ENCODE data around the gene SCAMP2. TPM values are rescaled to one million over a fixed set of nuclear protein-coding genes. Genes with fewer than 3 reads are reported as not detected.

SCAMP2 gene
- total and polyA plus RNA-seq, 10 of the 15 experiments (the other 5 are each of a cell fraction or from before 2014, with no cell fraction given) = 10.9 to 158 (median 99.6) TPM

- no peak overlapping the region for H3K4me2 ChIP-seq (ENCODE audit: control insufficient read depth, insufficient read depth)
- no peaks in the 10 kb centered on the region for H3K9me3 ChIP-seq (replicated peaks; ENCODE audit: control insufficient read depth, insufficient read depth, low read length)
- intact Hi-C loops (cut with micrococcal nuclease; ENCODE audit: unreplicated experiment) = no loop called here
- H3K4me1 ChIP-seq (ENCODE audit: control insufficient read depth, insufficient read depth, low read length) = peaks cover 16% of the 10 kb centered on the region
- SMC1A ChIA-PET (ENCODE audit: uncharacterized antibody, unreplicated experiment) = no interaction called here
- CTCF ChIA-PET = interaction anchor here (0.6 to 1.7 kb wide), 5 partner anchors 10 to 183 kb away, joined by 3 to 7 read pairs (median 4); no protein-coding TSS in a partner anchor
- DNase-seq (ENCODE audit: low read depth, low spot score) (no peak), ATAC-seq (no peak), FAIRE-seq (no peak)
- no TSS peak for BruUV-seq (replicated peaks)
- no peak overlapping the region for H3K9ac ChIP-seq (ENCODE audit: control insufficient read depth, insufficient read depth, low read length)
- H3K27me3 ChIP-seq (replicated peaks in 1 of 2; ENCODE audit: control insufficient read depth in 2 of 2, insufficient read depth in 2 of 2, low read length in 1 of 2) = no peaks in the 10 kb centered on the region
- POLR2A ChIA-PET = interaction anchor here (1.1 kb wide), 1 partner anchor 26 kb away, joined by 3 read pairs; the partner anchor contains the start of gene ULK3
- no peaks in the 10 kb centered on the region for H3K79me2 ChIP-seq (ENCODE audit: control insufficient read depth, insufficient read depth, low read length)
- no peak overlapping the region for H2AFZ ChIP-seq (ENCODE audit: control insufficient read depth, low read depth, low read length)
- no peak overlapping the region for H3K4me3 ChIP-seq
- no peak overlapping the region for H3K27ac ChIP-seq (ENCODE audit: control insufficient read depth, insufficient read depth)
- no peaks in the 10 kb centered on the region for H4K20me1 ChIP-seq (ENCODE audit: control insufficient read depth, insufficient read depth)
- in situ Hi-C loops (cut with MboI) = no loop called here
- no peaks in the 10 kb centered on the region for H3K36me3 ChIP-seq (ENCODE audit: control insufficient read depth in 2 of 2, insufficient read depth in 2 of 2, low read length in 1 of 2)
- RAD21 ChIA-PET (ENCODE audit: unreplicated experiment) = no interaction called here
- 69% methylated on average over 9 of the region's 9 CpGs for WGBS (ENCODE audit: insufficient coverage, insufficient replicate concordance, low lambda C conversion rate, missing lambda C conversion rate)
- TF ChIP-seq RB1 (IDR thresholded peaks at IDR 0.05; ENCODE audit: borderline replicate concordance) (no peak), SIX5 (IDR thresholded peaks at IDR 0.05; ENCODE audit: low read depth, low read length, severe bottlenecking) (no peak), KAT2A (conservative IDR thresholded peaks at IDR 0.05; ENCODE audit: control insufficient read depth, low read depth, low read length) (no peak), ATF2 (IDR thresholded peaks at IDR 0.05; ENCODE audit: low read length) (no peak), NR2C2 (IDR thresholded peaks at IDR 0.05; ENCODE audit: borderline replicate concordance, control insufficient read depth, insufficient read length, low read depth) (no peak), RFX5 (IDR thresholded peaks at IDR 0.05; ENCODE audit: low read depth, low read length) (no peak), BACH1 (IDR thresholded peaks at IDR 0.05; ENCODE audit: borderline replicate concordance) (no peak), SUPT20H (IDR thresholded peaks at IDR 0.05; ENCODE audit: borderline replicate concordance, control insufficient read depth, low read depth, low read length) (no peak), SKIL (IDR thresholded peaks at IDR 0.05; ENCODE audit: low read depth, poor library complexity, severe bottlenecking) (no peak), ATF7 (IDR thresholded peaks at IDR 0.05; ENCODE audit: low read depth) (no peak), CHD1 (IDR thresholded peaks at IDR 0.05; ENCODE audit: low read depth, low read length) (no peak)
- TF ChIP-seq, protein P1, sequence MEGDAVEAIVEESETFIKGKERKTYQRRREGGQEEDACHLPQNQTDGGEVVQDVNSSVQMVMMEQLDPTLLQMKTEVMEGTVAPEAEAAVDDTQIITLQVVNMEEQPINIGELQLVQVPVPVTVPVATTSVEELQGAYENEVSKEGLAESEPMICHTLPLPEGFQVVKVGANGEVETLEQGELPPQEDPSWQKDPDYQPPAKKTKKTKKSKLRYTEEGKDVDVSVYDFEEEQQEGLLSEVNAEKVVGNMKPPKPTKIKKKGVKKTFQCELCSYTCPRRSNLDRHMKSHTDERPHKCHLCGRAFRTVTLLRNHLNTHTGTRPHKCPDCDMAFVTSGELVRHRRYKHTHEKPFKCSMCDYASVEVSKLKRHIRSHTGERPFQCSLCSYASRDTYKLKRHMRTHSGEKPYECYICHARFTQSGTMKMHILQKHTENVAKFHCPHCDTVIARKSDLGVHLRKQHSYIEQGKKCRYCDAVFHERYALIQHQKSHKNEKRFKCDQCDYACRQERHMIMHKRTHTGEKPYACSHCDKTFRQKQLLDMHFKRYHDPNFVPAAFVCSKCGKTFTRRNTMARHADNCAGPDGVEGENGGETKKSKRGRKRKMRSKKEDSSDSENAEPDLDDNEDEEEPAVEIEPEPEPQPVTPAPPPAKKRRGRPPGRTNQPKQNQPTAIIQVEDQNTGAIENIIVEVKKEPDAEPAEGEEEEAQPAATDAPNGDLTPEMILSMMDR (IDR thresholded peaks at IDR 0.05 in 2 of 3, conservative IDR thresholded peaks at IDR 0.05 in 1 of 3; ENCODE audit: control insufficient read depth in 2 of 3, extremely low read depth in 1 of 3, insufficient read depth in 1 of 3, low read depth in 3 of 3, low read length in 3 of 3) = no peak
- TF ChIP-seq, protein P2, sequence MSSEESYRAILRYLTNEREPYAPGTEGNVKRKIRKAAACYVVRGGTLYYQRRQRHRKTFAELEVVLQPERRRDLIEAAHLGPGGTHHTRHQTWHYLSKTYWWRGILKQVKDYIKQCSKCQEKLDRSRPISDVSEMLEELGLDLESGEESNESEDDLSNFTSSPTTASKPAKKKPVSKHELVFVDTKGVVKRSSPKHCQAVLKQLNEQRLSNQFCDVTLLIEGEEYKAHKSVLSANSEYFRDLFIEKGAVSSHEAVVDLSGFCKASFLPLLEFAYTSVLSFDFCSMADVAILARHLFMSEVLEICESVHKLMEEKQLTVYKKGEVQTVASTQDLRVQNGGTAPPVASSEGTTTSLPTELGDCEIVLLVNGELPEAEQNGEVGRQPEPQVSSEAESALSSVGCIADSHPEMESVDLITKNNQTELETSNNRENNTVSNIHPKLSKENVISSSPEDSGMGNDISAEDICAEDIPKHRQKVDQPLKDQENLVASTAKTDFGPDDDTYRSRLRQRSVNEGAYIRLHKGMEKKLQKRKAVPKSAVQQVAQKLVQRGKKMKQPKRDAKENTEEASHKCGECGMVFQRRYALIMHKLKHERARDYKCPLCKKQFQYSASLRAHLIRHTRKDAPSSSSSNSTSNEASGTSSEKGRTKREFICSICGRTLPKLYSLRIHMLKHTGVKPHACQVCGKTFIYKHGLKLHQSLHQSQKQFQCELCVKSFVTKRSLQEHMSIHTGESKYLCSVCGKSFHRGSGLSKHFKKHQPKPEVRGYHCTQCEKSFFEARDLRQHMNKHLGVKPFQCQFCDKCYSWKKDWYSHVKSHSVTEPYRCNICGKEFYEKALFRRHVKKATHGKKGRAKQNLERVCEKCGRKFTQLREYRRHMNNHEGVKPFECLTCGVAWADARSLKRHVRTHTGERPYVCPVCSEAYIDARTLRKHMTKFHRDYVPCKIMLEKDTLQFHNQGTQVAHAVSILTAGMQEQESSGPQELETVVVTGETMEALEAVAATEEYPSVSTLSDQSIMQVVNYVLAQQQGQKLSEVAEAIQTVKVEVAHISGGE (CRISPR knock-in tag; IDR thresholded peaks at IDR 0.05) = no peak
Measured at GRCh38 chr15:74817370-74817737, 55.8 kb downstream of the SCAMP2 start.
